Keratinocyte (primary cell): ENCODE measurements around the gene GPR152. TPM values are rescaled to one million over a fixed set of nuclear protein-coding genes. Genes with fewer than 3 reads are reported as not detected.
A peak's percentile ranks its signal among the peaks of the same experiment; 100 is the strongest.

ENCODE experiments used
- DNase-seq: peaks from one replicate; pipeline ENCODE4 v3.0.0-alpha.2; 2011; ENCODE audit warnings: low read depth, missing footprints, low spot score
- FAIRE-seq: peaks from 2 replicates; lab custom pipeline; 2011; peaks lifted over from hg19 to GRCh38; lab: Jason Lieb, UNC
- H2AFZ ChIP-seq: 2 replicates; pipeline ENCODE4 v1.6.0; 2012; ENCODE audit warnings: low read length, control low read depth, inconsistent platforms; ENCODE audit not compliant: control insufficient read depth
- H3K27ac ChIP-seq: 2 replicates; pipeline ENCODE4 v1.5.1; 2011; ENCODE audit warnings: low read length; ENCODE audit not compliant: control insufficient read depth, insufficient read depth
- H3K27me3 ChIP-seq: 3 replicates; pipeline ENCODE4 v1.6.0; 2011; ENCODE audit warnings: low read length; ENCODE audit not compliant: control insufficient read depth, insufficient read depth; ENCODE audit errors: extremely low read depth
- H3K36me3 ChIP-seq, 2 experiments: 2 replicates in 1 of 2; 3 replicates in 1 of 2; pipeline ENCODE4 v1.5.1; 2011; ENCODE audit warnings: low read length in 2 of 2, mild to moderate bottlenecking in 1 of 2; ENCODE audit not compliant: control insufficient read depth in 2 of 2, insufficient read depth in 2 of 2; ENCODE audit errors: extremely low read depth in 1 of 2
- H3K4me1 ChIP-seq: 3 replicates; pipeline ENCODE4 v1.5.1; 2011; ENCODE audit warnings: low read length; ENCODE audit not compliant: control insufficient read depth, insufficient read depth; ENCODE audit errors: extremely low read depth
- H3K4me2 ChIP-seq: 3 replicates; pipeline ENCODE4 v1.6.0; 2011; ENCODE audit warnings: low read depth, low read length; ENCODE audit not compliant: control insufficient read depth, insufficient read depth; ENCODE audit errors: extremely low read depth
- H3K4me3 ChIP-seq, 3 experiments: fragments of 200-600 bp in 1 of 3; sonication (generic) in 1 of 3; 2 replicates in 2 of 3; 3 replicates in 1 of 3; pipeline ENCODE4 v1.5.1; 2011 to 2016; ENCODE audit warnings: low read length in 3 of 3, mild to moderate bottlenecking in 3 of 3, control low read depth in 2 of 3, inconsistent platforms in 1 of 3, low read depth in 1 of 3, mixed read lengths in 1 of 3, mixed run types in 1 of 3, moderate library complexity in 1 of 3; ENCODE audit not compliant: control insufficient read depth in 2 of 3, insufficient read depth in 2 of 3; ENCODE audit errors: extremely low read depth in 1 of 3
- H3K79me2 ChIP-seq: 2 replicates; pipeline ENCODE4 v1.6.0; 2012; ENCODE audit warnings: low read length; ENCODE audit not compliant: control insufficient read depth, insufficient read depth
- H3K9ac ChIP-seq: 3 replicates; pipeline ENCODE4 v1.6.0; 2011; ENCODE audit warnings: low read length; ENCODE audit not compliant: control insufficient read depth, insufficient read depth; ENCODE audit errors: extremely low read depth
- H3K9me1 ChIP-seq: 3 replicates; pipeline ENCODE4 v1.6.0; 2011; ENCODE audit warnings: low read length; ENCODE audit not compliant: control insufficient read depth, insufficient read depth; ENCODE audit errors: extremely low read depth
- H3K9me3 ChIP-seq: 2 replicates; pipeline ENCODE4 v1.5.1; 2012; ENCODE audit warnings: low read depth, low read length; ENCODE audit not compliant: control insufficient read depth
- H4K20me1 ChIP-seq: 3 replicates; pipeline ENCODE4 v1.6.0; 2011; ENCODE audit warnings: low read length; ENCODE audit not compliant: control insufficient read depth, insufficient read depth; ENCODE audit errors: extremely low read depth
- EZH2 ChIP-seq: IDR thresholded peaks from one replicate; pipeline ENCODE4 v1.6.1; 2012; ENCODE audit warnings: inconsistent platforms, mild to moderate bottlenecking, low read length, moderate library complexity
- dilution Hi-C: fragments of 300-500 bp; cut with MboI; formaldehyde crosslinking; loops from one replicate; pipeline ENCODE4 v1.7.0; 2020; ENCODE audit warnings: low sequenced_read_pairs; ENCODE audit not compliant: extremely low pct_ligation_motif_present
- polyA plus RNA-seq, 5 experiments: library from polyadenylated mRNA; depleted of rRNA in 3 of 5; stranded (reverse) in 3 of 5; stranded (forward) in 1 of 5; unstranded in 1 of 5; fragments of >200 nt; gene quantifications; 1 replicate in 1 of 5; 2 replicates in 3 of 5; 3 replicates in 1 of 5; pipeline versions ENCODE4 v1.2.1 to v1.2.3, GENCODE V29; 2011 to 2012; ENCODE audit warnings: missing spikeins in 2 of 5, low read depth in 1 of 5, low replicate concordance in 1 of 5
- TF ChIP-seq, protein P1 (sequence below), 3 experiments: IDR thresholded peaks in 1 of 3; conservative IDR thresholded peaks in 1 of 3; optimal IDR thresholded peaks in 1 of 3; 2 replicates in 2 of 3; 3 replicates in 1 of 3; pipeline versions ENCODE3 to v1.5.1; 2011; ENCODE audit warnings: low read length in 3 of 3, mild to moderate bottlenecking in 3 of 3, moderate library complexity in 2 of 3, control low read depth in 1 of 3, inconsistent platforms in 1 of 3; ENCODE audit not compliant: insufficient read depth in 2 of 3; ENCODE audit errors: extremely low read depth in 1 of 3

The GPR152 gene
- polyA plus RNA-seq, 1 donor (not counting 4 experiments of a cell fraction or from before 2014, with no cell fraction given), result not detected

- Histone ChIP-seq H3K4me3 (no peak overlapping the region), H3K9me1 (no peaks in the 10 kb centered on the region), H3K36me3 (peaks cover 4 to 13% of the 10 kb centered on the region in 2 experiments), H3K79me2 (peaks cover 4% of the 10 kb centered on the region), H3K4me2 (no peak overlapping the region), H4K20me1 (no peaks in the 10 kb centered on the region), H3K27ac (no peak overlapping the region), H3K27me3 (no peaks in the 10 kb centered on the region), H3K9me3 (no peaks in the 10 kb centered on the region), H3K9ac (no peak overlapping the region), H2AFZ (no peak overlapping the region), H3K4me1 (peaks cover 13% of the 10 kb centered on the region)
- DNase-seq, result no peak
- dilution Hi-C loops, result no loop called here
- no peak for TF ChIP-seq EZH2
- TF ChIP-seq, protein P1, sequence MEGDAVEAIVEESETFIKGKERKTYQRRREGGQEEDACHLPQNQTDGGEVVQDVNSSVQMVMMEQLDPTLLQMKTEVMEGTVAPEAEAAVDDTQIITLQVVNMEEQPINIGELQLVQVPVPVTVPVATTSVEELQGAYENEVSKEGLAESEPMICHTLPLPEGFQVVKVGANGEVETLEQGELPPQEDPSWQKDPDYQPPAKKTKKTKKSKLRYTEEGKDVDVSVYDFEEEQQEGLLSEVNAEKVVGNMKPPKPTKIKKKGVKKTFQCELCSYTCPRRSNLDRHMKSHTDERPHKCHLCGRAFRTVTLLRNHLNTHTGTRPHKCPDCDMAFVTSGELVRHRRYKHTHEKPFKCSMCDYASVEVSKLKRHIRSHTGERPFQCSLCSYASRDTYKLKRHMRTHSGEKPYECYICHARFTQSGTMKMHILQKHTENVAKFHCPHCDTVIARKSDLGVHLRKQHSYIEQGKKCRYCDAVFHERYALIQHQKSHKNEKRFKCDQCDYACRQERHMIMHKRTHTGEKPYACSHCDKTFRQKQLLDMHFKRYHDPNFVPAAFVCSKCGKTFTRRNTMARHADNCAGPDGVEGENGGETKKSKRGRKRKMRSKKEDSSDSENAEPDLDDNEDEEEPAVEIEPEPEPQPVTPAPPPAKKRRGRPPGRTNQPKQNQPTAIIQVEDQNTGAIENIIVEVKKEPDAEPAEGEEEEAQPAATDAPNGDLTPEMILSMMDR (optimal IDR thresholded peaks at IDR 0.05 in 1 of 3, IDR thresholded peaks at IDR 0.05 in 1 of 3, conservative IDR thresholded peaks at IDR 0.05 in 1 of 3; ENCODE audit: extremely low read depth in 1 of 3, insufficient read depth in 2 of 3, low read length in 3 of 3), result no peak
- no peak for FAIRE-seq
These were observed 32.4 kb upstream of the GPR152 start for GRCh38 chr11:67484847-67485311.

GRCh38 chr11:67483831-67484665 is 31.5 kb upstream of the GPR152 start:
- H3K9ac ChIP-seq, result no peak overlapping the region
- H3K27ac ChIP-seq, result no peak overlapping the region
- dilution Hi-C loops, result no loop called here
- H3K4me1 ChIP-seq, result peaks cover 13% of the 10 kb centered on the region
- DNase-seq, result no peak
- H3K4me2 ChIP-seq, result peak overlapping the region; percentile 80
- peaks cover 4 to 8% of the 10 kb centered on the region in 2 experiments for H3K36me3 ChIP-seq
- no peak overlapping the region for H2AFZ ChIP-seq
- H3K79me2 ChIP-seq, result peaks cover 4% of the 10 kb centered on the region
- no peak for TF ChIP-seq EZH2
- TF ChIP-seq, protein P1 (optimal IDR thresholded peaks at IDR 0.05 in 1 of 3, IDR thresholded peaks at IDR 0.05 in 1 of 3, conservative IDR thresholded peaks at IDR 0.05 in 1 of 3; ENCODE audit: extremely low read depth in 1 of 3, insufficient read depth in 2 of 3, low read length in 3 of 3), result no peak
- peak overlapping the region in 1 of 3 experiments; percentile 81 for H3K4me3 ChIP-seq
- H4K20me1 ChIP-seq, result no peaks in the 10 kb centered on the region
- FAIRE-seq, result no peak
- no peaks in the 10 kb centered on the region for H3K9me1 ChIP-seq
- H3K27me3 ChIP-seq, result no peaks in the 10 kb centered on the region
- no peaks in the 10 kb centered on the region for H3K9me3 ChIP-seq
